SK-N-SH (cell line): ENCODE data around the gene TUBB6. TPM values are rescaled to one million over a fixed set of nuclear protein-coding genes. Genes with fewer than 3 reads are reported as not detected.

Experiments used
- CTCF ChIA-PET: fragments of 300-600, 350-600 bp; formaldehyde crosslinking; extraction: SDS; loops from one replicate; lab custom pipeline; 2021; lab: Yijun Ruan, JAX
- POLR2A ChIA-PET: fragments of 350-600 bp; sonication (Branson Sonifier 250); formaldehyde crosslinking; extraction: SDS; loops from one replicate; lab custom pipeline; 2020; ENCODE audit warnings: antibody characterized with exemption, inconsistent platforms; lab: Yijun Ruan, JAX
- DNase-seq: peaks from one replicate; pipeline ENCODE4 v3.0.0; 2012
- H2AFZ ChIP-seq: fragments of 200-600 bp; sonication (generic); 2 replicates; pipeline ENCODE4 v1.8.1; 2016; ENCODE audit warnings: antibody characterized with exemption, mild to moderate bottlenecking, low read depth
- H3F3A ChIP-seq: fragments of 200-600 bp; sonication (generic); replicated peaks from 2 replicates; pipeline ENCODE3; 2016; ENCODE audit warnings: antibody characterized with exemption, mild to moderate bottlenecking; ENCODE audit not compliant: insufficient read depth
- H3K27ac ChIP-seq, 2 experiments: fragments of 200-500 bp in 1 of 2; fragments of 200-600 bp in 1 of 2; sonication (Bioruptor generic) in 1 of 2; sonication (generic), shearing (Covaris generic) in 1 of 2; 2 replicates each; pipeline versions ENCODE4 v1.5.1 to v1.6.1; 2014 to 2016; ENCODE audit warnings: low read depth in 2 of 2, inconsistent platforms in 1 of 2, low read length in 1 of 2, mild to moderate bottlenecking in 1 of 2, mixed read lengths in 1 of 2
- H3K27me3 ChIP-seq: fragments of 200-600 bp; sonication (generic), shearing (Covaris generic); 2 replicates; pipeline ENCODE4 v1.6.1; 2016; ENCODE audit warnings: mixed run types; ENCODE audit not compliant: insufficient read depth
- H3K36me3 ChIP-seq, 2 experiments: fragments of 200-500 bp in 1 of 2; fragments of 200-600 bp in 1 of 2; sonication (Bioruptor generic) in 1 of 2; sonication (generic) in 1 of 2; replicated peaks in 1 of 2; 2 replicates each; pipeline versions ENCODE3 to v1.5.1; 2014 to 2016; ENCODE audit warnings: low read length in 1 of 2, mild to moderate bottlenecking in 1 of 2; ENCODE audit not compliant: insufficient read depth in 2 of 2, control insufficient read depth in 1 of 2
- H3K4me1 ChIP-seq, 2 experiments: fragments of 200-500 bp in 1 of 2; fragments of 200-600 bp in 1 of 2; sonication (Bioruptor generic) in 1 of 2; sonication (generic), shearing (Covaris generic) in 1 of 2; 2 replicates each; pipeline versions ENCODE4 v1.5.1 to v1.6.1; 2014 to 2016; ENCODE audit warnings: low read depth in 1 of 2, low read length in 1 of 2, mixed run types in 1 of 2; ENCODE audit not compliant: insufficient read depth in 2 of 2, control insufficient read depth in 1 of 2
- H3K4me2 ChIP-seq: fragments of 200-600 bp; sonication (generic), shearing (Covaris generic); 2 replicates; pipeline ENCODE4 v1.6.1; 2017; ENCODE audit warnings: mixed run types
- H3K4me3 ChIP-seq, 2 experiments: fragments of 200-500 bp in 1 of 2; fragments of 200-600 bp in 1 of 2; sonication (Bioruptor generic) in 1 of 2; sonication (generic), shearing (Covaris generic) in 1 of 2; 2 replicates each; pipeline versions ENCODE4 v1.5.1 to v1.8.1; 2014 to 2016; ENCODE audit warnings: low read depth in 2 of 2, inconsistent platforms in 1 of 2, low read length in 1 of 2, mild to moderate bottlenecking in 1 of 2, mixed read lengths in 1 of 2, moderate library complexity in 1 of 2
- H3K79me2 ChIP-seq: fragments of 200-600 bp; sonication (generic); 2 replicates; pipeline ENCODE4 v1.8.1; 2017; ENCODE audit warnings: mild to moderate bottlenecking; ENCODE audit not compliant: insufficient read depth
- H3K9ac ChIP-seq: fragments of 200-600 bp; sonication (generic); 2 replicates; pipeline ENCODE4 v1.6.1; 2017; ENCODE audit warnings: mixed run types
- H3K9me2 ChIP-seq: fragments of 200-600 bp; sonication (generic); 2 replicates; pipeline ENCODE4 v1.6.1; 2017; ENCODE audit warnings: mixed run types
- H3K9me3 ChIP-seq: fragments of 200-600 bp; sonication (generic); 2 replicates; pipeline ENCODE4 v1.6.1; 2017; ENCODE audit warnings: mixed run types, mild to moderate bottlenecking, moderate library complexity
- H4K20me1 ChIP-seq: fragments of 200-600 bp; sonication (generic); 2 replicates; pipeline ENCODE4 v1.6.1; 2017; ENCODE audit warnings: mild to moderate bottlenecking, mixed run types; ENCODE audit not compliant: insufficient read depth
- ELF1 ChIP-seq: IDR thresholded peaks from 2 replicates; pipeline ENCODE4 v1.4.0; 2012
- GATA2 ChIP-seq: sonication (generic); formaldehyde crosslinking; IDR thresholded peaks from 2 replicates; pipeline ENCODE4 v1.5.0; 2020; ENCODE audit warnings: mild to moderate bottlenecking, missing genetic modification reagents
- JUND ChIP-seq: IDR thresholded peaks from 2 replicates; pipeline ENCODE4 v1.4.0; 2012
- RCOR1 ChIP-seq: fragments of 150-350 bp; IDR thresholded peaks from 2 replicates; pipeline ENCODE4 v1.6.1; 2017; ENCODE audit warnings: antibody characterized with exemption, low read length
- WGBS: methylation state at CpG from one replicate; pipeline ENCODE4 v1.1.6; 2017; ENCODE audit warnings: low lambda C conversion rate; 5-methylcytosine and 5-hydroxymethylcytosine counted together
- polyA plus RNA-seq, 3 experiments: library from polyadenylated mRNA; depleted of rRNA; stranded (reverse); fragments of >200 nt; gene quantifications; 2 replicates each; pipeline ENCODE4 v1.2.3, GENCODE V29; 2012
- TF ChIP-seq, protein P1 (sequence below): fragments of 200-600 bp; sonication (generic); IDR thresholded peaks from 2 replicates; pipeline ENCODE4 v1.6.1; 2017; ENCODE audit warnings: antibody characterized with exemption, mild to moderate bottlenecking, moderate library complexity
- TF ChIP-seq, protein P2 (sequence below): IDR thresholded peaks from 2 replicates; pipeline ENCODE4 v1.4.0; 2012; ENCODE audit warnings: low read depth, borderline replicate concordance
- TF ChIP-seq, protein P3 (sequence below): IDR thresholded peaks from 2 replicates; pipeline ENCODE4; 2012
- TF ChIP-seq, protein P4 (sequence below): IDR thresholded peaks from 2 replicates; pipeline ENCODE4 v1.4.0; 2012; ENCODE audit warnings: low read depth, borderline replicate concordance

The TUBB6 gene
- polyA plus RNA-seq, 1 of the 3 experiments (the other 2 are of a cell fraction) = 387 TPM

DNA sequence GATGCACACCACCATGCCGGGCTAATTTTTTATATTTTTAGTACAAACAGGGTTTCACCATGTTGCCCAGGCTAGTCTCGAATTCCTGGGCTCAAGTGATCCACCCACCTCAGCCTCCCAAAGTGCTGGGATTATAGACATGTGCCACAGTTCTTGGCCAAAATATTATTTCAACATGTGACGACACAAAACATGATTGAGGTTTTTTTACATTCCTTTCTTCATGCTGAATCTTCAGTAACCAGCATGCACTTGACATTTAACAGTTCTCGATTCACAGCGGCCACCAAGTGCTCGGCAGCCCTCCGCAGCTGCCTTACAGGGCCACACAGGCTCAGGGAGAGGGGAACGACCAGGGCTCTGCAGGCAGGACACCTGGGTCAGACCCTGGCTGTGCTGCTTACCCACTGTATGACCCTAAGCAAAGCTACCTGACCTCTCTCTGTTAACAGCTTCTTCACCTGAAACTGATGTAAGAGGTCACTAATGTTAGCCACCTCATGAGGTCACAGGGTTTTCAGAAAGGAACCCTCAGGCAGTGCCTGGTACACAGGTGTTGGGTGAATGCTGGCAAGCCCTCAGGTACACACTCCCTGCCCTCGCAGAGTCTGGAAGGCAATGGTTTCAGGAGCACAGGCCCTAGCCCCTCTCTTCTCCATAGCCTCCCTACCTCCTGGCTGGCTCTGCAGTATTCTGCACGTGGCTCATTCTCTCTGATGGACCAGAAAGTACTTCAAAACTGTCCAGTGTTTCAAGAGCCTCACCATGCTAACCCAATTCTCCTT, 25.7 kb downstream of the TUBB6 start (continued):
- TF ChIP-seq, protein P1, sequence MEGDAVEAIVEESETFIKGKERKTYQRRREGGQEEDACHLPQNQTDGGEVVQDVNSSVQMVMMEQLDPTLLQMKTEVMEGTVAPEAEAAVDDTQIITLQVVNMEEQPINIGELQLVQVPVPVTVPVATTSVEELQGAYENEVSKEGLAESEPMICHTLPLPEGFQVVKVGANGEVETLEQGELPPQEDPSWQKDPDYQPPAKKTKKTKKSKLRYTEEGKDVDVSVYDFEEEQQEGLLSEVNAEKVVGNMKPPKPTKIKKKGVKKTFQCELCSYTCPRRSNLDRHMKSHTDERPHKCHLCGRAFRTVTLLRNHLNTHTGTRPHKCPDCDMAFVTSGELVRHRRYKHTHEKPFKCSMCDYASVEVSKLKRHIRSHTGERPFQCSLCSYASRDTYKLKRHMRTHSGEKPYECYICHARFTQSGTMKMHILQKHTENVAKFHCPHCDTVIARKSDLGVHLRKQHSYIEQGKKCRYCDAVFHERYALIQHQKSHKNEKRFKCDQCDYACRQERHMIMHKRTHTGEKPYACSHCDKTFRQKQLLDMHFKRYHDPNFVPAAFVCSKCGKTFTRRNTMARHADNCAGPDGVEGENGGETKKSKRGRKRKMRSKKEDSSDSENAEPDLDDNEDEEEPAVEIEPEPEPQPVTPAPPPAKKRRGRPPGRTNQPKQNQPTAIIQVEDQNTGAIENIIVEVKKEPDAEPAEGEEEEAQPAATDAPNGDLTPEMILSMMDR = no peak
- no peak for TF ChIP-seq GATA2 (CRISPR knock-in tag)
- no peak for TF ChIP-seq ELF1

DNA sequence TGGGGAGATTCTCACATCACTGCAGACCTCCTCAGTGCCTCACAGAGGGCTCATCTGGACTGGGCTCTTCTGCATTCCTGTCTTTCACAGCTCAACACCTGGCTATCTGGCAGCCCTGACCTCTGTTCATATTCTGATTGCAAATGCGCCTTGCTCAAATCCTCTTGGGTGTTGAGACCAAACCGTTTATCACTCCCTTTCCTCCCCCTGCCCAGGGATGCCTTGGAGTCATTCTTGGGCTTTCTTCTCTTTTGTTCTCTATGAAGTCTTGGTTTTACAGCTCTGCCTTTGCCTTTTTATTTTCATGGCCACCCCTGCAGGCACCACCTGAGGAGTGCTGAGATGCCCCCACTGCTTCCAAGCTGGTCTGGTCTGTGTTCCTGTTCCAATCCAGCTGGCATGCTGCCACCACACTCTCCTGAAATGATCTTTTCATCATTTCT, 26.3 kb downstream of the TUBB6 start:
- Histone ChIP-seq H3K36me3 (peaks cover 28 to 31% of the 10 kb centered on the region in 2 experiments), H3K9ac (no peak overlapping the region), H3K79me2 (no peaks in the 10 kb centered on the region), H3K9me3 (no peaks in the 10 kb centered on the region), H3K9me2 (no peaks in the 10 kb centered on the region), H3K4me2 (no peak overlapping the region), H3K4me3 (no peak overlapping the region), H2AFZ (no peak overlapping the region), H3K4me1 (peaks cover 0 to 5% of the 10 kb centered on the region in 2 experiments; a peak in 1 of 4 replicates), H3K27ac (no peak overlapping the region), H4K20me1 (no peaks in the 10 kb centered on the region), H3F3A (peaks cover 17% of the 10 kb centered on the region), H3K27me3 (no peaks in the 10 kb centered on the region)
- TF ChIP-seq, protein P2, sequence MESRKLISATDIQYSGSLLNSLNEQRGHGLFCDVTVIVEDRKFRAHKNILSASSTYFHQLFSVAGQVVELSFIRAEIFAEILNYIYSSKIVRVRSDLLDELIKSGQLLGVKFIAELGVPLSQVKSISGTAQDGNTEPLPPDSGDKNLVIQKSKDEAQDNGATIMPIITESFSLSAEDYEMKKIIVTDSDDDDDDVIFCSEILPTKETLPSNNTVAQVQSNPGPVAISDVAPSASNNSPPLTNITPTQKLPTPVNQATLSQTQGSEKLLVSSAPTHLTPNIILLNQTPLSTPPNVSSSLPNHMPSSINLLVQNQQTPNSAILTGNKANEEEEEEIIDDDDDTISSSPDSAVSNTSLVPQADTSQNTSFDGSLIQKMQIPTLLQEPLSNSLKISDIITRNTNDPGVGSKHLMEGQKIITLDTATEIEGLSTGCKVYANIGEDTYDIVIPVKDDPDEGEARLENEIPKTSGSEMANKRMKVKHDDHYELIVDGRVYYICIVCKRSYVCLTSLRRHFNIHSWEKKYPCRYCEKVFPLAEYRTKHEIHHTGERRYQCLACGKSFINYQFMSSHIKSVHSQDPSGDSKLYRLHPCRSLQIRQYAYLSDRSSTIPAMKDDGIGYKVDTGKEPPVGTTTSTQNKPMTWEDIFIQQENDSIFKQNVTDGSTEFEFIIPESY = no peak
- TF ChIP-seq, protein P3, sequence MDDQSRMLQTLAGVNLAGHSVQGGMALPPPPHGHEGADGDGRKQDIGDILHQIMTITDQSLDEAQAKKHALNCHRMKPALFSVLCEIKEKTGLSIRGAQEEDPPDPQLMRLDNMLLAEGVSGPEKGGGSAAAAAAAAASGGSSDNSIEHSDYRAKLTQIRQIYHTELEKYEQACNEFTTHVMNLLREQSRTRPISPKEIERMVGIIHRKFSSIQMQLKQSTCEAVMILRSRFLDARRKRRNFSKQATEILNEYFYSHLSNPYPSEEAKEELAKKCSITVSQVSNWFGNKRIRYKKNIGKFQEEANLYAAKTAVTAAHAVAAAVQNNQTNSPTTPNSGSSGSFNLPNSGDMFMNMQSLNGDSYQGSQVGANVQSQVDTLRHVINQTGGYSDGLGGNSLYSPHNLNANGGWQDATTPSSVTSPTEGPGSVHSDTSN = no peak
- TF ChIP-seq RCOR1 = no peak
- TF ChIP-seq JUND = no peak
- POLR2A ChIA-PET = interaction anchor here (0.6 kb wide), 1 partner anchor 59 kb away, joined by 7 read pairs; no protein-coding TSS in a partner anchor
- CTCF ChIA-PET = no interaction called here
- no peak for DNase-seq
- 63% methylated on average over 2 of the region's 2 CpGs for WGBS

DNA sequence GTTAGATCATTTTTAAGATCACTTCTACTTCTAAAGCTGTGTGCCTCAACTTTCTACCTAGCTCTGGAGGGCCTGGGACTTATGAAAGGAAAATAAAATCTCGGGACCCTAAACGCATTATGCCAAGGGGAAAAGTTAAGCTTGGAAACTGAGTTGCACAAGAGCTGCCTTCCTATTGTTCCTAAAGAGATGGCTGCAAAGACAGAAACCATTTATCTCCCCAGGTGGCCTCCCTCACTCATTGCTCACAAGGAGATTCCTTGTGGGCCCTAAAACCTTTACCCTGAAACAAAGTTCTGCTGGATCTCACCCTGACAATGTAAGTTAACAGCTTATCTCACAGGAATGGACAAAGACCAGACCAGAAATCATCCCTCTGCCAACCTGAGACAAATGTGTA, 26.8 kb downstream of the TUBB6 start:
- CTCF ChIA-PET = no interaction called here
- H3K9ac ChIP-seq = no peak overlapping the region
- no peak overlapping the region for H3K4me2 ChIP-seq
- TF ChIP-seq, protein P4, sequence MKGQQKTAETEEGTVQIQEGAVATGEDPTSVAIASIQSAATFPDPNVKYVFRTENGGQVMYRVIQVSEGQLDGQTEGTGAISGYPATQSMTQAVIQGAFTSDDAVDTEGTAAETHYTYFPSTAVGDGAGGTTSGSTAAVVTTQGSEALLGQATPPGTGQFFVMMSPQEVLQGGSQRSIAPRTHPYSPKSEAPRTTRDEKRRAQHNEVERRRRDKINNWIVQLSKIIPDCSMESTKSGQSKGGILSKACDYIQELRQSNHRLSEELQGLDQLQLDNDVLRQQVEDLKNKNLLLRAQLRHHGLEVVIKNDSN = no peak
- no peak for TF ChIP-seq RCOR1
- no peak for TF ChIP-seq GATA2 (CRISPR knock-in tag)
- TF ChIP-seq, all 33 proteins: peak for 0
- Histone ChIP-seq H3K9me2 (no peaks in the 10 kb centered on the region), H3K9me3 (no peaks in the 10 kb centered on the region), H3K27me3 (no peaks in the 10 kb centered on the region), H3K27ac (no peak overlapping the region), H3F3A (peaks cover 14% of the 10 kb centered on the region), H3K36me3 (peaks cover 27 to 29% of the 10 kb centered on the region in 2 experiments), H3K79me2 (no peaks in the 10 kb centered on the region), H3K4me3 (no peak overlapping the region), H4K20me1 (no peaks in the 10 kb centered on the region), H2AFZ (no peak overlapping the region), H3K4me1 (peaks cover 0 to 3% of the 10 kb centered on the region in 2 experiments; a peak in 1 of 4 replicates)
- WGBS = 98% methylated on average over 2 of the region's 2 CpGs
- DNase-seq = no peak
- POLR2A ChIA-PET = interaction anchor here (0.6 kb wide), 1 partner anchor 59 kb away, joined by 7 read pairs; no protein-coding TSS in a partner anchor
